Measurements from ENCODE around the gene GPR84. TPM values are rescaled to one million over a fixed set of nuclear protein-coding genes. Genes with fewer than 3 reads are reported as not detected.

The GPR84 gene
- total RNA-seq, 4 donors from 2014 or later, result 0.38 TPM; not detected in 3

DNA sequence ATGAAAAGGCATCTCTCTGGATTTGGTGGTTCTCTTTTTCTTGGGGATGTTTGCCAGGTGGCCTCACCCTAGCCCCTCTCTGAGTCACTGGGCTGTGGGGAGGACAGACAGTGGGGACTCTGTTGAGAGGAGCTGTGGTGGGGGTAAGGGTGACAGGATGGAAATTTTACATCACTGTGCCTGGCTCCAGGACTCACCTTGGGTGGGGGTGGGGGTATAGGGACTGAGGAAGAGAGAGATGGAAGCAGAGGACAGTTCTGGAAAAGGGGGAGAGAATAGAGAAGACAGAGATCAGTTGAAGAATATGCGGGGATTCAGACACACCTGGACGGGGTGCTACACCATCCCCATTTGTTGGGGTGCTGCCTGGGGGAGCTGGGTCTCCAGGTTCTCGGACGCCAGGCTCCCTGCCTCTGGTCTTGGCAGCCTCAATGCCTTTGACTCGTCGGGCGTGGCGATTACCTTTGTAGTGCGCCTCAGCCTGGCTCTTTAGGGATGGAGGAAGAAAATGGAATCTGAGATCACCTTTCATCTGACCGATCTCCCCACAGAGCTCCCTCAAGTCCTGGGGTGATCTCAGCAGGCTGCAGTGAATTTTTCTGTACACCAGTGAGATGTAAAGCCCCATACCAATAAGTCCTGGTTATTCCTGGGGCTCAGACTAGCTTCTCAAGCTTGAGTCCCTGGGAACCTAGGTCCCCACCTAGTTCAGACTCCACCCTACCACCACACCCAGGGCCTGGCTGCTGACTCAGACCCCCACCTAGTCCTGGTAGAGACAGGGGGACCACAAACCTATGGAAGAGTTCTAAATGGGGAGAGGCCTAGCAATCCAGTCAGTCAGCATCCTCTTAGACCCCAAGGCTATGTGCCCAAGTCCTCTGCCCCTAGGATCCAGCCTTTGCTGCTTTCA, 9.6 kb upstream of the GPR84 start:
- Histone ChIP-seq H3K27ac (peak overlapping the region; percentile 73 to 86 (median 80)), H3K4me1 (peaks cover 39 to 100% (median 57%) of the 10 kb centered on the region in 3 donors), H3K27me3 (no peaks in the 10 kb centered on the region), H3K4me3 (no peak overlapping the region), H3K9me3 (no peaks in the 10 kb centered on the region), H3K36me3 (peaks cover 0 to 95% (median 7%) of the 10 kb centered on the region in 3 donors)
- TF ChIP-seq, protein P1, sequence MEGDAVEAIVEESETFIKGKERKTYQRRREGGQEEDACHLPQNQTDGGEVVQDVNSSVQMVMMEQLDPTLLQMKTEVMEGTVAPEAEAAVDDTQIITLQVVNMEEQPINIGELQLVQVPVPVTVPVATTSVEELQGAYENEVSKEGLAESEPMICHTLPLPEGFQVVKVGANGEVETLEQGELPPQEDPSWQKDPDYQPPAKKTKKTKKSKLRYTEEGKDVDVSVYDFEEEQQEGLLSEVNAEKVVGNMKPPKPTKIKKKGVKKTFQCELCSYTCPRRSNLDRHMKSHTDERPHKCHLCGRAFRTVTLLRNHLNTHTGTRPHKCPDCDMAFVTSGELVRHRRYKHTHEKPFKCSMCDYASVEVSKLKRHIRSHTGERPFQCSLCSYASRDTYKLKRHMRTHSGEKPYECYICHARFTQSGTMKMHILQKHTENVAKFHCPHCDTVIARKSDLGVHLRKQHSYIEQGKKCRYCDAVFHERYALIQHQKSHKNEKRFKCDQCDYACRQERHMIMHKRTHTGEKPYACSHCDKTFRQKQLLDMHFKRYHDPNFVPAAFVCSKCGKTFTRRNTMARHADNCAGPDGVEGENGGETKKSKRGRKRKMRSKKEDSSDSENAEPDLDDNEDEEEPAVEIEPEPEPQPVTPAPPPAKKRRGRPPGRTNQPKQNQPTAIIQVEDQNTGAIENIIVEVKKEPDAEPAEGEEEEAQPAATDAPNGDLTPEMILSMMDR (IDR thresholded peaks at IDR 0.05), result no peak
- no peak for TF ChIP-seq POLR2A (IDR thresholded peaks at IDR 0.05)
- DNase-seq, result no peak
- 38 to 86% methylated on average over 4 to 6 of the region's 10 CpGs for WGBS, 2 donors
- intact Hi-C loops (cut with DNase I), result no loop called here

DNA sequence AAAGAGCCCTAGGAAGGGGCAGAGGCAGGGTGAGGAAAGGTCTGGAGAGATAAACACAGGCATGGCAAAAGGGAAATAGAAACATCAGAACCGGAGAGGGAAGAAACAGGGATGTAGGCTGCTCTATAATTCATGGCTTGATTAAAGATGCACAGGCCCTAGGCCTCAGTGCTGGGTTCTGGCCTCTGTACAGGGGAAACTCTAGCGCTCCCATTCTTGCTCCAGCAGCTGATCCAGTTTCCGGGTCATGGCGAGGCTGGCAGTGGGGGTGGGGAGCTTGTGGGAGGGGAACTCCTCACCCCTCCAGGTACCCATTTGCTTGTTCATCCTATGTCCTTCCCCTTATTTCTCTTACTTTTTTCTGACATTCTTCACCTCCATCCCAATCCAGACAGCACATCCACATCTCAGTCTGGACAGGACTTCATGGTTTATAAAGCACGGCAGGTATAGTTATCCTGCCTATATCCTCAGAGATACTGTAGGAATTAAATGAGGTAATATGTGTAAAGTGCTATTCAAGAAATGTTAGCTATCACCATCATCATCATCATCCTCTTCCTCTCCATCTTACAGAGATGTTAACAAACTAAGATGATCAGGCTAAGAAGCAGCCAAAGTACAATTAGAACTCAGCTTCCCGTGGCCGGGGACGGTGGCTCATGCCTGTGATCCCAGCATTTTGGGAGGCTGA, 8.0 kb upstream of the GPR84 start:
- WGBS, 2 donors, result 30 to 53% methylated on average over 5 to 8 of the region's 8 CpGs
- H3K4me3 ChIP-seq, result no peak overlapping the region
- no peaks in the 10 kb centered on the region for H3K27me3 ChIP-seq
- peak overlapping the region; percentile 35 to 84 (median 76) for H3K27ac ChIP-seq
- TF ChIP-seq POLR2A (IDR thresholded peaks at IDR 0.05), result no peak
- TF ChIP-seq, protein P1 (IDR thresholded peaks at IDR 0.05), result no peak
- no peak for DNase-seq
- no peaks in the 10 kb centered on the region for H3K9me3 ChIP-seq
- intact Hi-C loops (cut with DNase I), result no loop called here
- peaks cover 45 to 92% (median 52%) of the 10 kb centered on the region in 3 donors for H3K4me1 ChIP-seq
- H3K36me3 ChIP-seq, result peaks cover 0 to 79% (median 7%) of the 10 kb centered on the region in 3 donors

DNA sequence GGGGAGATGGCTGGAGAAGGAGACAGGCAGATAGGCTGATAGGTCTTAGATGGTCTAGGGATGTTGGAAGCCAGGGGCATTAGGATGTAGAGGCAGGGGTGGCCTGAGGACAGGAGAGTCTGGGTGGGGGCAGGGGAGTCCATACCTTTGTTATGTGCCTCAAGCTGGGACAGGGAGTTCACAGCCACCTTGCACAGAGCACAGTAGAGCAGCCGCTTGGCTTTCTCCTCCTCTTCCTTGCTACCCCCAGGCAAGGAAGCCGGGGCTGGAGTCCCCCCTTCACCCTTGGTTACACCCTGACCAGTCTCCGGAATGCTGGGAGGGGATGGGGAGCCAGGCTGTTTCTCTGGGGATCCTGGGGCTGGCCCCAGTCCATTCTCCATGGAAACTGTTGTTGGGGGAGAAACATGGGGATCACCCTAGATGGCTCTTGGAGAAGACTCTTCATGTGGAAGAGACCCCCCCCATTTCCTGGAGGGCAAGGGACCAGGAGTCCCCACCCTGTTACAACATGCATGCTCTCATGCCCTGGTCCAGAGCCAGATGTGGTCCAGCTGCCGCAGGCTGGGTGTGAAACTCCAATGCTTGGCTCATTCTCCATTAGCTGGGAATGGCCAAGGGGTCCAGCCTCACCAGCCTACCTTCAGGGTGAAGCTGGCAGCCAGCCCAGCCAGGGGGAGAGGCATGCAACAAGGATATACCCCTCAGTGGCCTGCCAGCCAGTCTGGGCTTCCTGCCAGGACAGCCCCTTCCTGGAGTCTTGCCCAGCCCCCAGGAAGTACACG, 7.2 kb upstream of the GPR84 start:
- Histone ChIP-seq H3K36me3 (peaks cover 0 to 73% (median 5%) of the 10 kb centered on the region in 3 donors), H3K4me1 (peaks cover 45 to 85% (median 46%) of the 10 kb centered on the region in 3 donors), H3K27me3 (no peaks in the 10 kb centered on the region), H3K9me3 (no peaks in the 10 kb centered on the region), H3K4me3 (no peak overlapping the region), H3K27ac (peak overlapping the region; percentile 35 to 84 (median 76))
- WGBS, 2 donors, result 56 to 63% methylated on average over 2 to 4 of the region's 5 CpGs
- no peak for TF ChIP-seq POLR2A (IDR thresholded peaks at IDR 0.05)
- TF ChIP-seq, protein P1 (IDR thresholded peaks at IDR 0.05), result no peak
- DNase-seq, result no peak
- intact Hi-C loops (cut with DNase I), result no loop called here

DNA sequence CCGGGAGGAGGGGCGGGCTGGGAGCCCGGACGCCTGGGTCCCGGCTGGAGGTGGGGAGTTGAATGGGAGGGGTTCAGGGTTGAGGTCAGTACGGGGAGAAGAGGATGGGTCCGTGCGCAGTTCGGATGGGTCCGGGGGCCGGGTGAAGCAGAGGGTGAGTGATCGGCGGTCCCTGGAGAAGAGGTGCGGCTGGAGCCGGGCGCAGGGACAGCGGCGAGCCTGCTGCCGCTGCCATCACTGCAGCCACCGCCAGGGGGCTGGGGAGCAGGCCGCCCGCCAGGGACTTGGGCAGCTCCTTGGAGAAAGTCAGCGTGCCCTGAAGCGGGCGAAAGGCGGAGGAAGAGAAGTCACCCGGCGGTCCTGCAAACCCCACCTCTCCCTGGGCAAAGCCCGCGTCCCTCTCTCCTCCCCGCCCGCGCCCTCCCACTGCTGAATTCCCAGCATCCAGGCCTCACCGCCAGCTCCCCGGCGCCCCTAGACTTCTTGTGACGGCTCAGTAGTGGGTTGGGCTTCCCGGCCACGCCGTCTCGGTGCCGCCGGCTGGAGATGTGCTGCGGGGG, 6.0 kb upstream of the GPR84 start:
- Histone ChIP-seq H3K4me1 (peaks cover 39 to 72% (median 44%) of the 10 kb centered on the region in 3 donors), H3K36me3 (peaks cover 0 to 62% (median 4%) of the 10 kb centered on the region in 3 donors), H3K27ac (peak overlapping the region; percentile 44 to 84 (median 76)), H3K9me3 (no peaks in the 10 kb centered on the region), H3K4me3 (peak overlapping the region; percentile 15 to 54 (median 32)), H3K27me3 (no peaks in the 10 kb centered on the region)
- WGBS, 2 donors, result 28 to 29% methylated on average over 9 to 14 of the region's 44 CpGs
- TF ChIP-seq POLR2A (IDR thresholded peaks at IDR 0.05), result no peak
- TF ChIP-seq, protein P1 (IDR thresholded peaks at IDR 0.05), result peak; percentile 27 to 93 (median 90)
- no peak for DNase-seq
- intact Hi-C loops (cut with DNase I), result no loop called here
